Heart left ventricle (tissue), 16 donors: ENCODE measurements around the gene YPEL2. TPM values are rescaled to one million over a fixed set of nuclear protein-coding genes. Genes with fewer than 3 reads are reported as not detected.

Experiments
- ATAC-seq, 4 donors: fragments of 200-7000 bp; cut with Tn5 transposase; one replicate each; pipeline ENCODE4 v1.9.1; 2020 to 2022; ENCODE audit warnings: moderate library complexity in 4 of 4, mild to moderate bottlenecking in 3 of 4, moderate number of reproducible peaks in 1 of 4
- DNase-seq, 5 donors: peaks; one replicate each; pipeline ENCODE4 v3.0.0-alpha.2; 2020
- H3K27ac ChIP-seq, 12 donors: fragments of 200-600 bp; sonication (generic) in 4 of 12; one replicate each; pipeline versions ENCODE4 v1.5.0 to v1.8.0; 2016 to 2022; ENCODE audit warnings: mild to moderate bottlenecking in 2 of 12
- H3K27me3 ChIP-seq, 9 donors: fragments of 200-600 bp; sonication (generic) in 2 of 9; one replicate each; pipeline versions ENCODE4 v1.5.1 to v1.8.0; 2016 to 2022; ENCODE audit warnings: mild to moderate bottlenecking in 3 of 9
- H3K36me3 ChIP-seq, 9 donors: fragments of 200-600 bp; sonication (generic) in 2 of 9; one replicate each; pipeline versions ENCODE4 v1.5.0 to v1.8.0; 2018 to 2022; ENCODE audit warnings: mild to moderate bottlenecking in 2 of 9
- H3K4me1 ChIP-seq, 12 donors: fragments of 200-600 bp; sonication (generic) in 4 of 12; one replicate each; pipeline versions ENCODE4 v1.5.0 to v1.8.0; 2016 to 2022; ENCODE audit warnings: mild to moderate bottlenecking in 3 of 12
- H3K4me3 ChIP-seq, 12 donors: fragments of 200-600 bp; sonication (generic) in 4 of 12; one replicate each; pipeline versions ENCODE4 v1.5.0 to v1.8.0; 2017 to 2022; ENCODE audit warnings: mild to moderate bottlenecking in 9 of 12, moderate library complexity in 4 of 12
- H3K9me3 ChIP-seq, 12 donors: fragments of 200-600 bp; sonication (generic) in 4 of 12; one replicate each; pipeline versions ENCODE4 v1.5.0 to v1.8.0; 2016 to 2022; ENCODE audit warnings: mild to moderate bottlenecking in 1 of 12
- CTCF ChIP-seq, 12 donors: fragments of 200-600 bp; sonication (generic) in 4 of 12; IDR thresholded peaks; one replicate each; pipeline versions ENCODE4 v1.5.0 to v1.8.0; 2018 to 2022; ENCODE audit warnings: antibody characterized with exemption in 12 of 12, mild to moderate bottlenecking in 5 of 12
- POLR2A ChIP-seq, 2 donors: fragments of 450-650 bp; IDR thresholded peaks; one replicate each; pipeline ENCODE4 v1.6.1; 2017; ENCODE audit warnings: antibody characterized with exemption in 2 of 2, mild to moderate bottlenecking in 2 of 2, moderate library complexity in 2 of 2
- WGBS, 4 donors: extraction: QIAGEN DNeasy Blood & Tissue Kit in 2 of 4; methylation state at CpG; one replicate each; pipeline versions ENCODE4 v1.1.5 to v1.1.7; 2013 to 2018; 5-methylcytosine and 5-hydroxymethylcytosine counted together
- intact Hi-C, 10 donors: fragments of 100-400 bp; cut with DNase I; formaldehyde crosslinking; loops; one replicate each; pipeline versions ENCODE4 v1.11.1 to v1.14.2; 2022
- polyA plus RNA-seq, 2 donors: library from polyadenylated mRNA; stranded (reverse); fragments of 200-250 nt; gene quantifications; one replicate each; pipeline ENCODE4 v1.2.3, GENCODE V29; 2013
- total RNA-seq, 9 donors: library from RNA; depleted of rRNA in 2 of 9; stranded (reverse); fragments of >200 nt in 2 of 9; fragmentation: NEBNext Ultra II Directional in 3 of 9; extraction: Animal tissue kit (Norgen Biotek cat#: 25700) in 3 of 9; gene quantifications; one replicate each; pipeline versions ENCODE4 v1.1.0 to v1.2.4, GENCODE V29; 2016 to 2023
- donor health status: ischemic (EF 13 %, LVEDD 7.1; RV severe dilation, severe dysfunction).
- donor health status: healthy with polysubstance abuse.
- donor health status: DM: no; HTN: yes; CAD: no.
- donor health status: DM: no; HTN: no; CAD: no.
- donor health status: ischemic (EF 25% LVEDD 6.9; RV normal size, moderate dysfunction).
- donor health status: ischemic (EF 25% LVEDD 5.7; RV mildly dilated, moderate dysfunction).
- donor health status: healthy.
- donor health status: DM: yes; HTN: yes; CAD: no.
- donor health status: ischemic (EF 35%, LVEDD 5.7; RV mildly dilated, moderate dysfunction).
- donor health status: nonischemic (EF 11% LVEDD 7.7; RV severe dilation, severe dysfunction).
- donor health status: DM: yes; HTN: yes; CAD: no.
- donor health status: PGD.
- donor health status: ischemic (EF 29% LVEDD 5.4; RV normal size, mild dysfunction).
- donor health status: nonischemic (EF 23%, LVEDD 6.1; RV moderate dilation, normal function).

The YPEL2 gene
- total and polyA plus RNA-seq, 11 donors = 11.6 to 65.5 (median 33.9) TPM

DNA sequence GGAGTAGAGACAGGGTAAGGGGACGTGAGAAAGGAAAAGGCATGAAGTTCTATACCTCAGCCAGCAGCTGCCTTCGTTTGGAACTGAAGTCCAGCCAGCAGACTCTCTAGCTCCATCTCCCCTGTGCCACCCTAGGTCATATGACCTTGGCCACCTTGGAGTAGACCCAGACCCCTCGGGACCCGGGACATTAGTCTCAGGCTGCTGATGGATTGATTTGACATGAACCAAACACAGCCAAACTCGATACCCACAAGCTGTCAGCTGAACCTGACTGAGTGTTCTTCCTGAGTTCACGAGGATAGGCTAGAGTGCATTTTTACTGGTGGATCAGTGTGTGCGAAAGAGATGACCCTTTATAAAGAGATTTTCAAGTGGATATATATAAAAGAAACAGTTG is 68.5 kb downstream of the YPEL2 start:
- no peak for TF ChIP-seq POLR2A (IDR thresholded peaks at IDR 0.05)
- TF ChIP-seq CTCF (IDR thresholded peaks at IDR 0.05) = no peak
- DNase-seq = peak in 1 of 5 donors; percentile 40
- peaks cover 0 to 100% (median 90%) of the 10 kb centered on the region in 9 donors for H3K36me3 ChIP-seq
- intact Hi-C loops = no loop called here
- no peak overlapping the region for H3K4me3 ChIP-seq
- peak; percentile 23 to 39 (median 32) for ATAC-seq
- H3K4me1 ChIP-seq = peaks cover 0 to 46% (median 14%) of the 10 kb centered on the region in 12 donors
- H3K9me3 ChIP-seq = no peaks in the 10 kb centered on the region
- WGBS, 4 donors = 35 to 49% (median 46%) methylated on average over 7 of the region's 7 CpGs
- no peaks in the 10 kb centered on the region for H3K27me3 ChIP-seq
- peak overlapping the region in 11 of 12 donors; percentile 24 to 68 (median 49) for H3K27ac ChIP-seq

GRCh38 chr17:59400858-59401257 is 69.4 kb downstream of the YPEL2 start:
- TF ChIP-seq CTCF (IDR thresholded peaks at IDR 0.05) (no peak), POLR2A (IDR thresholded peaks at IDR 0.05) (no peak)
- H3K27ac ChIP-seq = peak overlapping the region in 9 of 12 donors; percentile 24 to 68 (median 40)
- 70 to 82% (median 74%) methylated on average over 5 of the region's 5 CpGs for WGBS, 4 donors
- no peaks in the 10 kb centered on the region for H3K9me3 ChIP-seq
- H3K4me1 ChIP-seq = peaks cover 0 to 49% (median 16%) of the 10 kb centered on the region in 12 donors
- intact Hi-C loops = no loop called here
- no peak for ATAC-seq
- H3K36me3 ChIP-seq = peaks cover 0 to 97% (median 82%) of the 10 kb centered on the region in 9 donors
- no peak for DNase-seq
- H3K27me3 ChIP-seq = no peaks in the 10 kb centered on the region
- no peak overlapping the region for H3K4me3 ChIP-seq

- H3K9me3 ChIP-seq = no peaks in the 10 kb centered on the region
- no peak for TF ChIP-seq POLR2A (IDR thresholded peaks at IDR 0.05)
- TF ChIP-seq CTCF (IDR thresholded peaks at IDR 0.05) = no peak
- H3K27me3 ChIP-seq = no peaks in the 10 kb centered on the region
- 88 to 92% (median 91%) methylated on average over 3 of the region's 3 CpGs for WGBS, 4 donors
- intact Hi-C loops = no loop called here
- ATAC-seq (no peak), DNase-seq (no peak)
- peak overlapping the region in 9 of 12 donors; percentile 24 to 68 (median 42) for H3K27ac ChIP-seq
- H3K36me3 ChIP-seq = peaks cover 0 to 97% (median 81%) of the 10 kb centered on the region in 9 donors
- peaks cover 0 to 53% (median 20%) of the 10 kb centered on the region in 12 donors for H3K4me1 ChIP-seq
- no peak overlapping the region for H3K4me3 ChIP-seq
These were observed 69.8 kb downstream of the YPEL2 start for GRCh38 chr17:59401274-59401673.

DNA sequence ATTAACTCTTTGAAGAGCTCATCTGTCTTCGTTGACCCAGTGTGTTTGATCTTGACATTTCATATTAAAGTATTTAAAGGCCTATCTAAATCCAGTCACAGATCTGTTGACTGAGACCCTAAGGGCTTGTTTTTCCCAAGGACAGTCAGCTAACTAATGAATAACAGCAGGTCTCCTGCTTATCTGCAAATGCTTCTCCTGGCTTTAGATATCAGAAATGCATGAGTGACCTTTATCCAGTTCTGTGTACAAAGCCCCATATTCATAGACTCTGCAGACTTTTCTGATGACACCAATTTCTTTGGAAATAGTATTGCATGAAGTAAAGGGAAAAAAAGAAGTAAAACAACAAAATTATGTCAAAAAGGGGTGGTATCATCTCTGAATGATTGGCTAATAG is 70.3 kb downstream of the YPEL2 start:
- DNase-seq (no peak), ATAC-seq (no peak)
- Histone ChIP-seq H3K4me3 (no peak overlapping the region), H3K27ac (peak overlapping the region in 11 of 12 donors; percentile 7 to 68 (median 40)), H3K9me3 (no peaks in the 10 kb centered on the region), H3K36me3 (peaks cover 0 to 94% (median 77%) of the 10 kb centered on the region in 9 donors), H3K27me3 (no peaks in the 10 kb centered on the region), H3K4me1 (peaks cover 0 to 57% (median 25%) of the 10 kb centered on the region in 12 donors)
- TF ChIP-seq CTCF (IDR thresholded peaks at IDR 0.05) = no peak
- TF ChIP-seq POLR2A (IDR thresholded peaks at IDR 0.05) = no peak
- WGBS, 4 donors = 24 to 33% (median 29%) methylated on average over 1 of the region's 1 CpG
- intact Hi-C loops = no loop called here
